ENCODE data around the gene COPG2.

GRCh38 chr7:130614449-130614848 is 54.1 kb downstream of the COPG2 start:
- TF ChIP-seq CTCF (IDR thresholded peaks at IDR 0.05) = no peak
- no peak for TF ChIP-seq TCF7L2 (IDR thresholded peaks at IDR 0.05; ENCODE audit: low read depth, low read length)
- no peak for TF ChIP-seq REST (IDR thresholded peaks at IDR 0.05; ENCODE audit: insufficient read depth in 1 of 2, low read depth in 2 of 2, low read length in 1 of 2)

All from Panc1 (cell line).